Muscle of back (tissue), 11 donors: ENCODE data around the gene GAB1. TPM values are rescaled to one million over a fixed set of nuclear protein-coding genes. Genes with fewer than 3 reads are reported as not detected.

ENCODE experiments used
- DNase-seq, 3 donors: peaks; one replicate each; pipeline versions ENCODE4 v3.0.0 to v3.0.0-alpha.2; 2013
- polyA plus RNA-seq, 10 donors: library from polyadenylated mRNA; unstranded; fragments of 120-200 nt; gene quantifications; one replicate each; pipeline ENCODE4 v1.2.1, GENCODE V29; 2013; ENCODE audit not compliant: insufficient read length in 10 of 10

GAB1 gene
- polyA plus RNA-seq, 10 donors, result 25.3 to 39.8 (median 32.7) TPM

GRCh38 chr4:143383005-143383574, 46.4 kb downstream of the GAB1 start:
- DNase-seq, result peak in 1 of 3 donors; percentile 66

- DNase-seq, result no peak
Measured at GRCh38 chr4:143384381-143384994, 47.8 kb downstream of the GAB1 start.

GRCh38 chr4:143386812-143387211, 50.1 kb downstream of the GAB1 start:
- no peak for DNase-seq

- DNase-seq, result no peak
Measured at GRCh38 chr4:143389579-143390195, 53.0 kb downstream of the GAB1 start.

- no peak for DNase-seq
Measured at GRCh38 chr4:143390764-143391163, 54.1 kb downstream of the GAB1 start.

GRCh38 chr4:143391261-143391660, 54.6 kb downstream of the GAB1 start:
- no peak for DNase-seq

GRCh38 chr4:143391895-143392294, 55.2 kb downstream of the GAB1 start:
- DNase-seq, result peak in 2 of 3 donors; percentile 64 to 66

GRCh38 chr4:143393195-143393594, 56.5 kb downstream of the GAB1 start:
- no peak for DNase-seq

- DNase-seq, result no peak
Measured at GRCh38 chr4:143394739-143395453, 58.2 kb downstream of the GAB1 start.

- no peak for DNase-seq
Measured at GRCh38 chr4:143396695-143397094, 60.0 kb downstream of the GAB1 start.

- DNase-seq, result no peak
Measured at GRCh38 chr4:143397335-143397734, 60.7 kb downstream of the GAB1 start.

- peak in 1 of 3 donors; percentile 37 for DNase-seq
Measured at GRCh38 chr4:143397887-143398286, 61.2 kb downstream of the GAB1 start.

GRCh38 chr4:143399113-143399949, 62.7 kb downstream of the GAB1 start:
- peak in 1 of 3 donors; percentile 42 for DNase-seq

GRCh38 chr4:143400082-143400481, 63.4 kb downstream of the GAB1 start:
- no peak for DNase-seq

- DNase-seq, result peak in 1 of 3 donors; percentile 55
Measured at GRCh38 chr4:143402776-143403552, 66.3 kb downstream of the GAB1 start.

GRCh38 chr4:143403553-143403820, 66.8 kb downstream of the GAB1 start:
- no peak for DNase-seq

GRCh38 chr4:143404555-143404954, 67.9 kb downstream of the GAB1 start:
- DNase-seq, result no peak

GRCh38 chr4:143405075-143405730, 68.5 kb downstream of the GAB1 start:
- no peak for DNase-seq

GRCh38 chr4:143406523-143406922, 69.8 kb downstream of the GAB1 start:
- DNase-seq, result peak in 1 of 3 donors; percentile 63

GRCh38 chr4:143407474-143407873, 70.8 kb downstream of the GAB1 start:
- peak in 1 of 3 donors; percentile 67 for DNase-seq

- DNase-seq, result no peak
Measured at GRCh38 chr4:143407888-143408287, 71.2 kb downstream of the GAB1 start.
